Measurements from ENCODE around the gene ZNF697. TPM values are rescaled to one million over a fixed set of nuclear protein-coding genes. Genes with fewer than 3 reads are reported as not detected.

ZNF697 gene
- total RNA-seq, 4 donors from 2014 or later: 2.0 to 4.8 (median 4.0) TPM

GRCh38 chr1:119623678-119624077, 24.4 kb downstream of the ZNF697 start:
- TF ChIP-seq EP300 (IDR thresholded peaks at IDR 0.05) (no peak), CTCF (IDR thresholded peaks at IDR 0.05) (no peak), POLR2A (IDR thresholded peaks at IDR 0.05; ENCODE audit: low read depth) (no peak)
- WGBS: 81% methylated on average over 23 of the region's 30 CpGs
- no peak for DNase-seq (ENCODE audit: extremely low spot score)
- H3K4me3 ChIP-seq: no peak overlapping the region
- no peak overlapping the region for H3K27ac ChIP-seq (replicated peaks in 1 of 4)
- peaks cover 7 to 37% (median 26%) of the 10 kb centered on the region in 4 donors for H3K36me3 ChIP-seq
- H3K9me3 ChIP-seq: no peaks in the 10 kb centered on the region
- H3K27me3 ChIP-seq: no peaks in the 10 kb centered on the region
- intact Hi-C loops (cut with DNase I): no loop called here
- peaks cover 28 to 40% (median 30%) of the 10 kb centered on the region in 4 donors for H3K4me1 ChIP-seq

- no peak overlapping the region for H3K4me3 ChIP-seq
- no peaks in the 10 kb centered on the region for H3K9me3 ChIP-seq
- H3K4me1 ChIP-seq: peaks cover 30 to 41% (median 31%) of the 10 kb centered on the region in 4 donors
- H3K27me3 ChIP-seq: no peaks in the 10 kb centered on the region
- TF ChIP-seq POLR2AphosphoS5 (IDR thresholded peaks at IDR 0.05) (no peak), CTCF (IDR thresholded peaks at IDR 0.05) (no peak), POLR2A (IDR thresholded peaks at IDR 0.05; ENCODE audit: low read depth) (no peak), EP300 (IDR thresholded peaks at IDR 0.05) (no peak)
- no CpG with 5 or more reads among the region's 45 CpGs for WGBS
- H3K27ac ChIP-seq (replicated peaks in 1 of 4): no peak overlapping the region
- intact Hi-C loops (cut with DNase I): no loop called here
- H3K36me3 ChIP-seq: peaks cover 7 to 37% (median 26%) of the 10 kb centered on the region in 4 donors
- DNase-seq (ENCODE audit: extremely low spot score): no peak
These were observed 24.9 kb downstream of the ZNF697 start for GRCh38 chr1:119623193-119623515.

- no peaks in the 10 kb centered on the region for H3K27me3 ChIP-seq
- H3K27ac ChIP-seq (replicated peaks in 1 of 4): no peak overlapping the region
- H3K4me3 ChIP-seq: no peak overlapping the region
- H3K9me3 ChIP-seq: no peaks in the 10 kb centered on the region
- intact Hi-C loops (cut with DNase I): no loop called here
- H3K4me1 ChIP-seq: peaks cover 27 to 41% (median 31%) of the 10 kb centered on the region in 4 donors
- TF ChIP-seq CTCF (IDR thresholded peaks at IDR 0.05) (no peak), POLR2A (IDR thresholded peaks at IDR 0.05; ENCODE audit: low read depth) (no peak), EP300 (IDR thresholded peaks at IDR 0.05) (no peak), POLR2AphosphoS5 (IDR thresholded peaks at IDR 0.05) (no peak)
- 97% methylated on average over 62 of the region's 67 CpGs for WGBS
- peaks cover 7 to 37% (median 26%) of the 10 kb centered on the region in 4 donors for H3K36me3 ChIP-seq
- DNase-seq (ENCODE audit: extremely low spot score): no peak
These were observed 25.5 kb downstream of the ZNF697 start for GRCh38 chr1:119622311-119623192.

- Histone ChIP-seq H3K36me3 (peaks cover 7 to 37% (median 26%) of the 10 kb centered on the region in 4 donors), H3K27me3 (no peaks in the 10 kb centered on the region), H3K4me3 (no peak overlapping the region), H3K4me1 (peaks cover 22 to 34% (median 24%) of the 10 kb centered on the region in 4 donors), H3K27ac (replicated peaks in 1 of 4) (no peak overlapping the region), H3K9me3 (no peaks in the 10 kb centered on the region)
- 90% methylated on average over 4 of the region's 4 CpGs for WGBS
- intact Hi-C loops (cut with DNase I): no loop called here
- no peak for TF ChIP-seq EP300 (IDR thresholded peaks at IDR 0.05)
- TF ChIP-seq CTCF (IDR thresholded peaks at IDR 0.05): no peak
- no peak for TF ChIP-seq POLR2A (IDR thresholded peaks at IDR 0.05; ENCODE audit: low read depth)
- no peak for TF ChIP-seq POLR2AphosphoS5 (IDR thresholded peaks at IDR 0.05)
- DNase-seq (ENCODE audit: extremely low spot score): no peak
These were observed 26.4 kb downstream of the ZNF697 start for GRCh38 chr1:119621705-119622104.
